A673 (cell line): Measurements from ENCODE around the gene EVA1B. TPM values are rescaled to one million over a fixed set of nuclear protein-coding genes. Genes with fewer than 3 reads are reported as not detected.

Experiments used
- BruUV-seq: library from RNA; stranded (reverse); fragments of 400-500 nt; replicated peaks from 2 replicates; lab custom pipeline; 2021; lab: Mats Ljungman, UMichigan
- CTCF ChIA-PET: fragments of 300-600 bp; sonication (Branson Sonifier 250); formaldehyde crosslinking; loops from one replicate; lab custom pipeline; 2022; ENCODE audit warnings: antibody characterized with exemption; lab: Charles Lee
- POLR2A ChIA-PET: fragments of 300-600 bp; sonication (Branson Sonifier 250); formaldehyde crosslinking; loops from one replicate; lab custom pipeline; 2022; ENCODE audit warnings: antibody characterized with exemption; ENCODE audit not compliant: low non-redundant PET; lab: Charles Lee
- DNase-seq: peaks from one replicate; pipeline ENCODE4 v3.0.0-alpha.2; 2015; ENCODE audit warnings: low spot score
- H3K27ac ChIP-seq: fragments of 200-600 bp; sonication (generic); 2 replicates; pipeline ENCODE4 v1.5.1; 2016; ENCODE audit warnings: mixed run types, low read depth, mild to moderate bottlenecking, mixed read lengths, antibody characterized with exemption, low read length; ENCODE audit not compliant: poor library complexity, severe bottlenecking
- H3K27me3 ChIP-seq: fragments of 200-600 bp; sonication (generic); replicated peaks from 2 replicates; pipeline ENCODE4 v1.6.1; 2017; ENCODE audit warnings: mixed run types, low read depth, mild to moderate bottlenecking, mixed read lengths, antibody characterized with exemption, low read length; ENCODE audit not compliant: insufficient read depth, poor library complexity
- H3K36me3 ChIP-seq: fragments of 200-600 bp; sonication (generic); 2 replicates; pipeline ENCODE4 v1.6.1; 2016; ENCODE audit warnings: mixed run types, mild to moderate bottlenecking, mixed read lengths, antibody characterized with exemption, low read length; ENCODE audit not compliant: insufficient read depth, poor library complexity, severe bottlenecking
- H3K4me1 ChIP-seq: fragments of 200-600 bp; sonication (generic); 2 replicates; pipeline ENCODE4 v1.6.1; 2017; ENCODE audit warnings: mixed run types, mild to moderate bottlenecking, mixed read lengths, antibody characterized with exemption, low read length; ENCODE audit not compliant: insufficient read depth, poor library complexity, severe bottlenecking
- H3K4me3 ChIP-seq: fragments of 200-600 bp; sonication (generic); 2 replicates; pipeline ENCODE4 v1.5.1; 2016; ENCODE audit warnings: low read depth, mixed run types, mild to moderate bottlenecking, mixed read lengths, low read length; ENCODE audit not compliant: poor library complexity, severe bottlenecking
- H3K9me3 ChIP-seq: fragments of 200-600 bp; sonication (generic); 2 replicates; pipeline ENCODE4 v1.6.1; 2016; ENCODE audit warnings: mixed run types, low read depth, mild to moderate bottlenecking, mixed read lengths, antibody characterized with exemption, low read length; ENCODE audit not compliant: poor library complexity, severe bottlenecking
- CTCF ChIP-seq: fragments of 300-800, 200-600 bp; sonication (generic); conservative IDR thresholded peaks from 2 replicates; pipeline ENCODE4 v1.5.1; 2017; ENCODE audit warnings: low read depth, mild to moderate bottlenecking, antibody characterized with exemption, low read length, moderate library complexity, mixed read lengths
- EZH2 ChIP-seq: fragments of 200-600 bp; sonication (generic); IDR thresholded peaks from 2 replicates; pipeline ENCODE4 v1.6.1; 2017; ENCODE audit warnings: borderline replicate concordance, low read depth, mild to moderate bottlenecking, mixed read lengths, antibody characterized with exemption, low read length; ENCODE audit not compliant: poor library complexity, severe bottlenecking
- intact Hi-C: fragments of 100-400 bp; cut with micrococcal nuclease; formaldehyde crosslinking; loops from one replicate; pipeline ENCODE4 v1.10.0; 2022; ENCODE audit not compliant: unreplicated experiment
- total RNA-seq: library from RNA; stranded (reverse); gene quantifications from 2 replicates; pipeline ENCODE4 v1.2.3, GENCODE V29; 2021

The EVA1B gene
- total RNA-seq, 1 experiment from 2014 or later: 6.2 TPM

- BruUV-seq: no TSS peak
- ChIA-PET POLR2A (interaction anchor here (0.5 kb wide), 1 partner anchor 255 kb away, joined by 3 read pairs; no protein-coding TSS in a partner anchor), CTCF (no interaction called here)
- intact Hi-C loops: loop anchor here (10.0 kb wide), 1 partner anchor 122 kb away; no protein-coding TSS in a partner anchor
- DNase-seq: no peak
- Histone ChIP-seq H3K9me3 (no peaks in the 10 kb centered on the region), H3K4me3 (no peak overlapping the region), H3K27me3 (no peaks in the 10 kb centered on the region), H3K36me3 (peaks cover 53% of the 10 kb centered on the region), H3K4me1 (peaks cover 9% of the 10 kb centered on the region), H3K27ac (no peak overlapping the region)
- no peak for TF ChIP-seq EZH2
- no peak for TF ChIP-seq CTCF
These were observed 20.2 kb downstream of the EVA1B start for GRCh38 chr1:36303244-36303643.

- TF ChIP-seq EZH2 (no peak), CTCF (no peak)
These were observed 22.2 kb downstream of the EVA1B start for GRCh38 chr1:36301220-36301619.

GRCh38 chr1:36300526-36300925 lies 22.9 kb downstream of the EVA1B start:
- BruUV-seq: no TSS peak
- H3K4me3 ChIP-seq: no peak overlapping the region
- H3K27me3 ChIP-seq: no peaks in the 10 kb centered on the region
- ChIA-PET POLR2A (interaction anchor here (0.6 kb wide), 1 partner anchor 88 kb away, joined by 3 read pairs; no protein-coding TSS in a partner anchor), CTCF (interaction anchor here (0.5 to 1.8 kb wide), 9 partner anchors 8 to 151 kb away, joined by 3 to 7 read pairs (median 4); partner anchors contain the start of genes THRAP3 and TRAPPC3)
- intact Hi-C loops: loop anchor here (10.0 kb wide), 1 partner anchor 124 kb away; no protein-coding TSS in a partner anchor
- peaks cover 73% of the 10 kb centered on the region for H3K36me3 ChIP-seq
- H3K27ac ChIP-seq: no peak overlapping the region
- H3K4me1 ChIP-seq: peaks cover 9% of the 10 kb centered on the region
- H3K9me3 ChIP-seq: no peaks in the 10 kb centered on the region
- no peak for DNase-seq
- no peak for TF ChIP-seq EZH2

More at GRCh38 chr1:36301220-36301619, 22.2 kb downstream of the EVA1B start:
- no peaks in the 10 kb centered on the region for H3K27me3 ChIP-seq
- H3K36me3 ChIP-seq: peaks cover 69% of the 10 kb centered on the region
- H3K9me3 ChIP-seq: no peaks in the 10 kb centered on the region
- H3K4me3 ChIP-seq: no peak overlapping the region
- DNase-seq: no peak
- peak overlapping the region; percentile 34 for H3K27ac ChIP-seq
- POLR2A ChIA-PET: no interaction called here
- intact Hi-C loops: loop anchor here (10.0 kb wide), 1 partner anchor 124 kb away; no protein-coding TSS in a partner anchor
- peaks cover 9% of the 10 kb centered on the region for H3K4me1 ChIP-seq
- CTCF ChIA-PET: no interaction called here
- BruUV-seq: no TSS peak
